ENCODE data around the gene PIGL.

DNA sequence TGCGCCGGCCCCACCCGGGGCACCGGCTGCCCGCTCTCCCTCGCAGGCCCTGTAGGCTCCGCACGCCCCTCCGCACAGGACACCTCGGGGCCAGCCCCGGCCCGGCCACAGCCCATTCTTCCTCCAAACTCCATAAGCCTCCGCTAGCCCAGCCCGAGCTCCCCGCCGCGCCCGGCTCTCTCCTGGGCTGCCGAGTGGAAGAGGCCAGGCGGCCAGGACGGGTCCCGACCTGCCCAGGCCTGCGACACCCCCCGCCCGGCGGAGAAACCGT lies 2.1 kb upstream of the PIGL start:
- TF ChIP-seq, protein P1, sequence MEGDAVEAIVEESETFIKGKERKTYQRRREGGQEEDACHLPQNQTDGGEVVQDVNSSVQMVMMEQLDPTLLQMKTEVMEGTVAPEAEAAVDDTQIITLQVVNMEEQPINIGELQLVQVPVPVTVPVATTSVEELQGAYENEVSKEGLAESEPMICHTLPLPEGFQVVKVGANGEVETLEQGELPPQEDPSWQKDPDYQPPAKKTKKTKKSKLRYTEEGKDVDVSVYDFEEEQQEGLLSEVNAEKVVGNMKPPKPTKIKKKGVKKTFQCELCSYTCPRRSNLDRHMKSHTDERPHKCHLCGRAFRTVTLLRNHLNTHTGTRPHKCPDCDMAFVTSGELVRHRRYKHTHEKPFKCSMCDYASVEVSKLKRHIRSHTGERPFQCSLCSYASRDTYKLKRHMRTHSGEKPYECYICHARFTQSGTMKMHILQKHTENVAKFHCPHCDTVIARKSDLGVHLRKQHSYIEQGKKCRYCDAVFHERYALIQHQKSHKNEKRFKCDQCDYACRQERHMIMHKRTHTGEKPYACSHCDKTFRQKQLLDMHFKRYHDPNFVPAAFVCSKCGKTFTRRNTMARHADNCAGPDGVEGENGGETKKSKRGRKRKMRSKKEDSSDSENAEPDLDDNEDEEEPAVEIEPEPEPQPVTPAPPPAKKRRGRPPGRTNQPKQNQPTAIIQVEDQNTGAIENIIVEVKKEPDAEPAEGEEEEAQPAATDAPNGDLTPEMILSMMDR (IDR thresholded peaks at IDR 0.05): no peak
- TF ChIP-seq POLR2AphosphoS5 (IDR thresholded peaks at IDR 0.05) (no peak), POLR2A (IDR thresholded peaks at IDR 0.05) (no peak), EP300 (IDR thresholded peaks at IDR 0.05; ENCODE audit: low read depth) (no peak)

Data from transverse colon (tissue), 4 donors.